HTERT RPE-1 (cell line): ENCODE measurements around the gene ZNF143.
"Not testable (repeated sequence)": the region's sequence is repeated elsewhere in the genome, so short reads cannot be mapped to it uniquely, and the experiment has no call there.

Experiments used
- in situ Hi-C: fragments of 300-500 bp; cut with MboI; formaldehyde crosslinking; loops from 4 replicates; pipeline ENCODE4 v1.14.3; 2020; ENCODE audit warnings: low sequenced_read_pairs

The ZNF143 gene

DNA sequence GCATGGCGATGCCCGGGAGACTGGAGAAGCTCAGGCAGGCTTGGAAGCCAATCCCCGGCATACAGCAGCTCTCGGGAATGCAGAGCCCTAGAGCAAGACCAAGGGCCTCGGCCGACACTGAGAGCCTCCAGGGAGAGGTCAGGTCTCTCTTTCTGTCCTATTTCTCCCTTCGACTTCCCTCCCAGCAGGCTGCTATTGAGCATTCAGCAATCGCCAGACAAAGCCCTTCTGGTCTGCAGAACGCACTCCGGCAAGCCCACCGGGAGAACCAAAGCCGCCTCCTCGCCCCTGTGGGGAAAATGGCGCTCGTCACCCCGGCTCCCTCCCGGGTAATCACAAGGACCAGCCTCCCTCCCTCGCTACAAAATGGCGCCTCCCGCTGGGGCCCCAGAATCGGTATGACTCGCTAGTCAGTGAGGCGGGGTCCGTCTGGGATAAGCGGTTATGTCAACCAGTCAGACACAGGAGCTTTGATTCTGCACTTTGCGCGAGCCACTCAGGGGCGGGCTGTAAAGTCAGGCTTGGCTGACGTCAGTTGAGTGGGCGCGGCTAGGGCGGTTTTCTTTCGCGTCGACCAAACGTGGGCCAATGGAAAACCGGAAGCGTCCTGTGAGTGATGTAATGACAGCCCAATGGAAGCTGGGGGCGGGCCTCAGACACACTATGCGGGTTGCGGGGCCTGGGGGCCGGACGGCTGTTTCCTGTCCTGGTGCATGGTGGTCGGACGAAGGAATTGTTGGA is at the start of gene ZNF143:
ZNF143 (plus strand) TSS at position 691 of the 741 bp plus-strand sequence. CDS start 10,297 bp downstream, outside the sequence.
- in situ Hi-C loops: no loop called here

DNA sequence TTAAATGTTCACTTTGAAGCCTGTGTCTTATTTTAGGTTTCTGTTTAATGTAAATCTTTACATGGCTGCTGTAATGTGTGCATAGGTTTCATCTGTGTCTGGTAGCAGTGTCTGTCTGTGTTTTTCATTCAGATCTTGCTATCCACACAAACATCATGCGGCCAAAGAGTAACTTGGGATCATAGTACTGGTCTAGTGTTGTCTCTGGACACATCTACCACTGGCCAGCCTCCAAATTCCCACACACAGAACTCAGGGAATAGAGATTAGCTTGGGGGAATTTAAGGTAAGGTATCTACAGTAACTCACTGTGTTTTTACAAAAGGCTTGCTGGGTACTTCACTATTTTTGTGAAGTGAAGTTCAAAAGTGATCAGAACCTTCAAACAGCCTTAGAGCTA is 32.1 kb upstream of the ZNF143 start:
- in situ Hi-C loops: no loop called here

DNA sequence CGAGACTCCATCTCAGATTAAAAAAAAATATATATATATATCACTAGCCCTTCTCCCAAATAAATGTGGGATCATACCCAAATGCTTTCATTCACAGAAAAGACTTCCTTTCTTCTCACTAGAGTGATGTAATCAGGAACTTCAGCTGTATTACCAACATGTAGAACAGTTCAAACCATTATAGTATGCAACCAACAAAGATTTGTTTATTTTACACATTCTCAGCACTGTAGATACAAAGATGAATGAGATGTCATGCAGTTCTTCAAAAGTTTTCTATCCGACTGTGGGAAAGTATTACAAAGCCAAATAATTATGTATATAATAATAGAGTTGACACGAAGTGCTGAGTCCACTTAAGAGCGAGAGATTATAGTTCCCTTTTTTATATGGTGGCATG is 22.2 kb upstream of the ZNF143 start:
- in situ Hi-C loops: no loop called here

DNA sequence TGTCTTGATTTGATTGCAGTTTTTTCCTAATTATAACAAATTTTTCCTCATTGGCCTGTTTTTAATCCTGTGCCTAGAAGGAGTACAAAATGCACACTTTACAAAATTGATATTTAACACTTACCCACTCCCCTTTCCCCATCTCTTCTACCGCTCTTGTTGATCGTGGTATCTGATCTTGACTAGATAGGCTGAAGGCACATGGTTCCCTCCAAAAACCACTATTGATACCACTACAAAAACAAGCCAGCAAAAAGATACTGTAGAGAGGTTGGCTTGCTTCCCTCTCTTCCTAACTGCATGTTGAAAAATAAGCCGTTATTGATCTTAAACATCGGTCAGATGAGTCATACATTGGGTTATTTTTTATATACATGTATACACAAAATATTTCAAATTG is 14.6 kb upstream of the ZNF143 start:
- in situ Hi-C loops: no loop called here

DNA sequence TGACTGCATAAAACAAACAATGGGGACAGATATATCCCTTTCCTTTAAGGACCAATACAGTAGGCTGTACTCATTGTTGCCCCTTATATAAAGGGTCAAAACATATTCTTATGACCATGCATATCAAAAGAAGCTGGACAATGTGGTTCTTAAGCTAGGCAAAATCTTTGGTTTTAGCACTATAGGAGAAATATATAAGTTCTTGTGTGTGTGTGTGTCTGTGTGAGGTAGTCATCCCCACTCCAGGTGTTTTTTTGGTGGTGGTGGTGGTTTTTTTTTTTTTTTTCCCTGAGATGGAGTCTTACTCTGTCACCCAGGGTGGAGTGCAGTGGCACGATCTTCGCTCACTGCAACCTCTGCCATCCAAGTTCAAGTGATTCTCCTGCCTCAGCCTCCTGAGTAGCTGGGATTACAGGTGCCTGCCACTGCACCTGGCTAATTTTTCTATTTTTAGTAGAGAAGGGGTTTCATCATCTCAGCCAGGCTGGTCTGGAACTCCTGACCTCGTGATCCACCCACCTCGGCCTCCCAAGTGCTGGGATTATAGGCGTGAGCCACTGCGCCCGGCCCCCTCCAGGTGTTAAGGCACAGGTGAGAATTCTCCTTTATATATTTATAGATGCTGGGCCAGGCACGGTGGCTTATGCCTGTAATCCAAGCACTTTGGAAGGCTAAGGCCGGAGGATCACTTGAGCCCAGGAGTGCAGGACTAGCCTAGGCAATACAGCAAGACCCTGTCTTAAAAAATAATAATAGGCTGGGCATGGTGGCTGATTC is 12.0 kb upstream of the ZNF143 start:
- in situ Hi-C loops: no loop called here

DNA sequence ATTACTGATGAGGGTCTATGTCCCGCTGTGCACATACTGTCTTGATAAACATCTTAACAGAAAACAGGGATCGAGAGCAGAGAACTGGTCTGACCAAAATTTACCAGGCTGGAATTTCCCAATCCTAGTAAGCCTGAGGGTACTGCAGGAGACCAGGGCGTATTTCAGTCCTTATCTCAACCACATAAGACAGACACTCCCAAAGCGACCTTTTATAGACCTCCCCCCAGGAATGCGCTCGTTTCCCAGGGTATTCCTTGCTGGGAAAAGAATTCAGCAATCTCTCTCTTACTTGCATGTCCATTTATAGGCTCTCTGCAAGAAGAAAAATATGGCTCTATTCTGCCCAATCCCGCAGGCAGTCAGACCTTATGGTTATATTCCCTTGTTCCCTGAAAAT is 8.8 kb upstream of the ZNF143 start:
- in situ Hi-C loops: not testable (repeated sequence)

DNA sequence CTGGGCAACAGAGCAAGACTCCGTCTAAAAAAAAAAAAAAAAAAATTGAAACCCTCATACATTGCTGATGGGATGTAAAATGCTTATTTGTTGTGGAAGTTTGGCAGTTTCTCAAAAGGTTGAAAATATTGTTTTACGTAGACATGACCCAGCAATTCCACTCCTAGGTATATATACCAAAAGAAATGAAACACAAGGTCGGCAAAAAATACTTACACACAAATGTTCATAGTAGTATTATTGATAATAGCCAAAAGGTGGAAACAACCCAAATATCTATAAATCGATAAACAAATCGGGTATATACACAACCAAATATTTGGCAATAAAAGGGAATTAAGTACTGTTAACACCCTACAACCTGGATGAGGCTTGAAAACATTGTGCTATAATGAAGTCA is 5.1 kb upstream of the ZNF143 start:
- in situ Hi-C loops: no loop called here

DNA sequence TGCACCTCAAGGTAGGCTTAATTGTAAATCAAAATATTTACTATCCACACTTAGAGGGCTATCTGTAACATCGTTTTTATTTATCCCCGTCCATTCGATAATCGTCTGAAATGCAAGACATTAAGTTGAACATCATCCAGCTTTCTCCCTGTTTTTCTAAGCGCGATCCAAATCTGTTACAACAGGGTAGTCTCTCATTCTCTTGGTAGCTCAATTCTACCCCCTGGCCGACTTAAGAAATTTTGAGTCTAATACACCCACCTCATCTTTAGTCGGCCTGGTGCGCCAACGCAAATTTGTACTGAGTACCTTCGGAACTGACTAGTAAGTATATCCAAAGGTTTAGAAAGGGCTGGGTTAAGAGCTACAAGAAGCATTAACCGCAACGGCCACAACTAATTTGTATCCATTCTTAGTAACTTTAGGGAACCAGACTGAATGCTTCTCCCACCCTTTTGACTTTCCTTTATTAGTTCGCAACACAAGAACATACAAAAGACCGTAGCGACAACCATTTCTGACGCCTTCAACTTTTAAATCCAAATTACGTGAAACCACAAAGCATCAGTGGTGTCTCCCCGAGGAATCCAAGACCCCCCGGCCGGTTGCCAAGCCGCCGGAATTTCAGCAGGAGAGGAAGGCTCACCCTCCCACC is 1.0 kb upstream of the ZNF143 start:
- in situ Hi-C loops: no loop called here

DNA sequence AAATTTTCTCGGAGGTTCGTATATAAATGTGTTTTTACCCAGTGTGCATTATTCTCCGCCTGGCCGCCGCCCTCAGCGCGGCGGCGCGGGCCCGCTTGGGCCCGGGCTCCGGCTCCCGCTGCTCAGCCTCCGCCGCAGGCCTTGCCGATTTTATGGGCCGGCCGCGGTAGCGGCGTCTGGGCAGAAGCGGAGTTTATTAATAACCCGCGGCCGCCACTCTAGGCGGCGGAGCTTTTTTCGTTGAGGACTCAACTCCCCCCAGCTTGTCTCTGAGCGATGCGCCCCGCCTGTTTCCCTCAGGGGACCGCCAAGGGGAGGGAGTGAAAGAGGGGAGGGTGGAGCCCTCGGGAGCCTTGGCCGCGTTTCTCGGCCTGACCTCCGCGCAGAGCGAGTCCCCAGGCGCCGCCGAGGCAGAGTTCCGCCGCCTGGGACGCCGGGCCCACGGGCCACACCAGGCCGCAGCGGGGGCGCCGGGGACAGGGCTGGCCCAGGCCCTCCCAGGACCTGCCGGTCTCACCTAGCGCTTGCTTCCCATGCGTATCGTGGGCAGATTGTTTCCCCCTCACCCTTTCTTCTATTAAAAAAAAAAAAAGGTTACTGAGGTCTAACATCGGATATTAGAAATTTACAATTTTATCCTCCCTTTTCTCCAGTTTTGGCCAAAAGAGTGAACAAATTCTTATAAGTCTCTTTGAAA is 399 bp downstream of the ZNF143 start:
- in situ Hi-C loops: no loop called here

DNA sequence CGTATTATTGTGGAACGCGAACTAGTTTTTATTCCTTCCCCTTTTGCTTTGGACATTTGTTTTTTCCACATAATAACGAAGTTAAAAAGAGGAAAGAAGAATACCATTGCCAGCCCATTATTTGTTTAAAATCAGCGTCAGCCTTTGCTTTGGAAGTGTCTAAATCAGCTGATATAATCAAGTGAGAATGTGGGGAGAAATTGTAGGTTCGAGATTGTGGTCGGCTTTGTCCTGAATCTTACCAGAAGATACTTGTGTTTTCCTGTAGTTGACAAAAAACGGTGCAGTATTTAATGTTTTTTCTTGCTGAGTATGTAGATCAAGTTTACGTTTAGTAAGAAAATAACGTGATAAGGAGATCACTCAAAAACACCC is 935 bp downstream of the ZNF143 start:
- in situ Hi-C loops: no loop called here

DNA sequence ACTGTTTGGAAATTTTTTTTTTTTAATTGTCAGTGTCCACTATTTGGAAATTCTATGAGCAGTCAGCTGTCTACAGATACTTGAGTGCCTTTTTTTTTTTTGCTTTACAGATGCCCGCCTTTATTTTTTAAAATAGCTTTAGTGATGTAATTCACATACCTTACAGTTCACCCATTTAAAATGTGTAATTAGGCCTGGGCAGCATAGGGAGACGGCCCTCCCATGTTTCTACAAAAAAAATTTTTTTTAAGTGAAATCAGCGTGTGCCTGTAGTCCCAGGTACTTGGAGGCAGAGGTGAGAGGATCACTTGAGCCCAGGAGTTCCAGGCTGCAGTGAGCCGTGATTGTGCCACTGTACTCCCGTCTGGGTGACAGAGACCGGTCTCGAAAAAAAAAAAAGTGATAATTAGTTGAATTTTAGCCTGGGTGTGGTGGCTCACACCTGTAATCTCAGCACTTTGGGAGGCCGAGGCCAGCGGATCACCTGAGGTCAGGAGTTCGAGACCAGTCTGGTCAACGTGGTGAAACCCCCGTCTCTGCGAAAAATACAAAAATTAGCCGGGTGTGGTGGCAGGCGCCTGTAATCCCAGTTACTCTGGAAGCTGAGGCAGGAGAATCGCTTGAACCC is 1.5 kb downstream of the ZNF143 start:
- in situ Hi-C loops: no loop called here

DNA sequence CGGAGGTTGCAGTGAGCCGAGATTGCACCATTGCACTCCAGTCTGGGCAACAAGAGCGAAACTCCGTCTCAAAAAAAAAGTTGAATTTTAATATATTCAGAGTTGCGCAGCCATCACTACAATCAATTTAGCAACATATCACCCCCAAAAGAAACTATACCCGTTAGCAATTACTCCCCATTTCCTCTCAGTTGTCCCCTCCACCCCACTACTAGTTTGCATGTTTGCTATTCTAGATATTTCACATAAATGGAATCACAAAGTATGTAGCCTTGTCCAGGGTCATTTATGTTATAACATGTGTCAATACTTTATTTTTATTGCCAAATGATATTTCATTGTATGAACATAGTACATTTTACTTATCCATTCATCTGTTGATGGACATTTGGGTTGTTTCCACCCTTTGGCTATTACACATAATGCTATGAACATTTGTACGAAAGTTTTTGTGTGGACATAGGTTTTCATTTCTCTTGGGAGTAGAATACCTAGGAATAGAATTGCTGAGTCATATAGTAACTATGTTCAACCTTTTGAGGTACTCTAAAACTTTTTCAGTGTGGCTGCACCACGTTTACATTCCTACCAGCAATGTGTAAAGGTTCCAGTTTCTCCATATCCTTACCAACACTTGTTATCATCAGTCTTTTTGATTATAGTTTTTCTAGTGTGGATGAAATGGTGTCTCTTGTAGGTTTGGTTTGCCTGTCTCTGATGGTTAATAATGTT is 2.2 kb downstream of the ZNF143 start:
- in situ Hi-C loops: no loop called here

DNA sequence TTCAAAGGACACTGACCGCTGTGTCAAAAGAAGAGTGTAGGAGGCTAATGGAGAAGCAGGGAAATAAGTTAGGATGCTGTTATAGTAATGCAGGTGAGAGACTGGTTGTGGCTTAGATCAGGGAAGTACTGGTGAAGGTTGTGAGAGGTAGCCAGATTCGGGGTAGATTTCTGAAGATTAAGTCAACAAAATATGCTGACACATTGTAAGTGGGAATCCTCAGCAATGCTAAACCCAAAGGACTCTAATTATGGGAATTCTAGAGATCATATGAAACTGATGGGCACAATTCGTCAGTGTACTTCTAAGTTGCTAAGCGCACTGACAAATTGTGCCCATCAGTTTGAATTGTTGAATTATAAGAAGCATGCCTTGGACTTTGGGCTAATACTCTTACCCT is 10.0 kb downstream of the ZNF143 start:
- in situ Hi-C loops: no loop called here

DNA sequence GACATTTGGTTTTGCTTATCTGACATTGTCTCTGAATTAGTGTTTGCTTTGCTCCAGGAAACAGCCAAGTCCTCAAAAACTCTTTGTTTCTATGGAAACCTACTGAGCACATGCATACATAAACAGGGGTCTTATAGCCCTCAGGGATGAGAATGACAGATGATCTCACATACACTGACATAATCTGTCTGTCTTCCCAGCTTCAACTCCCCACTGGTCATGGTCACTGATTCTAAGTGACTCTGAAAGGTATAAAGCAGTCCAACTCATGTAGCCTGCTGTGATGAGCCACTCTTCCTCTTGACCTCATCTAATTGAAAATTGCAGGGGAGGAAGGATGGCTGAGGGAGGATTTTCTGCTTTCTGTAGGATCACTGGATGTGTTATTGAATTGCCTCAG is 12.6 kb downstream of the ZNF143 start:
- in situ Hi-C loops: no loop called here

DNA sequence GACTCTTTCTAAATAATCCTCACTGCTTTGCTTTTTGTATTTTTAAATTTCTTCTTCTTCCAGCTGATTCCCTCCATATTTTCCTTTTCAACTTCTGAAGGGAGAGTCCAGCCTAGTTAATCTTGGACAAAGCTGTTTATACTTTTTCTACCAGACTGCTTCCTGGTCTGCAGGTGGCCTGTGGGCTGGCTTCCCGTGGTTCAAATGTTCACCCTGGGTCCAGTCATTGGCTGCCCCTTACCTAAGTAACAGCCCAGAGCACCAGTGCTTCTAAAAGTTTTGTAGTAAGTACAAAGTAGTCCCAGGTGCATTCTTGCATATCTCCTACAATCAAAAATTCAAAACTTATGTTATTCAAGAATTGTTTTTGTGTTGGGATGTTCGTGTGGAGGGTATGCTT is 19.1 kb downstream of the ZNF143 start:
- in situ Hi-C loops: no loop called here

DNA sequence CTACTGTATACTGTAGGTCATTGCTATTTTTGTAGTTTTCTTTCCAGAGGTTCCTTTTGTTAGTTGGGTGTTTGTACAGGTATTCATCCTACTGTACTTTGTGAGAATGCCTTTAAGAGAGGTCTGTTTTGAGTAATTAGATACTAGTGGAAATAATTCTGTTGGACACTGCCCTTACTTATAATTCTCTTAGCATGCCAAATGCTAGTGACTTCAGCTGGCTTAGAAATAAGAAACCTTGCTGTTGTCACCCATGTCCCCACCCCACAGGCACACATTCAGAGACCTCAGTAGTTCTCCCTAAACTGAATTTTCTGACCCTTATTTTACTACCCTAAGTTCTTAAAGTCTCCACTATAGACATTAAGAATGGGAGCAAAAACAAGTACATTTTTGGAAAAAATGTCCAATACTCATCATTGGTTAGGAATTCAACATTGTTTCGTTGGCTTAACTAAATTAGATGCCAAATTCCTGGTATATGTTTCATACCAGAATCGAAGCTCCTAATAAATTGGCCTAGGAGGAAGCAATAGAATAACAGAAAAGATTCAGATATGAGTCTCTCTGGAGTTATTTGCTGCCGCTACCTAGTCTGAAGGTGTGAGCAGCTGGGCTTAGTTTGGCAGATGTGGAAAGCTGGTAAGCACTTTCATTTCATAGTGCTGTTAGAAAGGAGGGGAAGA is 28.4 kb downstream of the ZNF143 start:
- in situ Hi-C loops: no loop called here

DNA sequence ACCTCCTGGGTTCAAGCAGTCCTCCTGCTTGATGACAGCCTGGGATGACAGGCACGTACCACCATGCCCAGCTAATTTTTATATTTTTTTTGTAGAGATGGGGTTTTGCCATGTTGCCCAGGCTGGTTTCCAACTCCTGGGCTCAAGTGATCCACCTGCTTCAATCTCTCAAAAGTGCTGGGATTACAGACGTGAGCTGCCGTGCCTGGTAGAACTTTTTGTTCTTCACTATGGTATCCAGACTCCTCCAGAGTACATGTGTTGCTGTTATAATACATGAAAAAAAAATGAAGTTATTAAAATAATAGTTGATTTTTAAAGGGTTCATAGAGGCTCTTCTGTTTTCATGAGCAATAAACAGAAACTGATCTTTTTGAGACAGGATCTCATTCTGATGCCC is 29.6 kb downstream of the ZNF143 start:
- in situ Hi-C loops: no loop called here

DNA sequence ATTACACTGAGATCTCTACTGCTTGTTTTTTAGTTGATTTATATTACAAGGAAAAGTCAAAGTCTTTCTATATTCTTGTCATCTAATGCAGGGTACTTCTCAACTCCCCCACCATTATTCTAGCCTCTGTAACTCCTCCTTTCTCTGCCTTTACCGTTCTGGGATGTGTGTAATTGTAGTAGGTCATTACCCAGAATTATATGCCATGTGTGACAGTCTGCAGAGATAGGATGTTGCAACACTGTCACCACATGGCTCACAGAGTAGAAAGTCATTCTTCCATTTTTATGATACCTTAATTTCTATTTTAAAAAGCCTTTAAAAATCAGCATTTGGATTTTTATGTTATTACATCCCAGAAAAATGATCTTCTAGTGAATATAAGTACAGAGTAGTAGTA is 32.7 kb downstream of the ZNF143 start:
- in situ Hi-C loops: no loop called here

DNA sequence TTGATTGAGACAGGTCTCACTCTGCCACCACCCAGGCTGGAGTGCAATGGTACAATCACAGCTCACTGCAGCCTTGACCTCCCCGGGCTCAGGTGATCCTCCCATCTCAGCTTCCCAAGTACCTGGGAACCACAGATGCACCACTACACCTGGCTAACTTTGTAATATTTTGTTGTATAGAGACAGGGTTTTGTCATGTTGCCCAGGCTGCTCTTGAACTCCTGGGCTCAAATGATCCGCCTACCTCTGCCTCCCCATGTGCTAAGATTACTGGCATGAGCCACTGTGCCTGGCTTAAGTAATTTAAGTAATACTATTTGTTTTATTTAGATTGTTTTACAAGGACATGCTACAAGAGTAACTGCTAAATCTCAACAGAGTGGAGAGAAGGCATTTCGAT is 33.5 kb downstream of the ZNF143 start:
- in situ Hi-C loops: no loop called here
